Measurements from ENCODE around the gene SORBS2.

DNA sequence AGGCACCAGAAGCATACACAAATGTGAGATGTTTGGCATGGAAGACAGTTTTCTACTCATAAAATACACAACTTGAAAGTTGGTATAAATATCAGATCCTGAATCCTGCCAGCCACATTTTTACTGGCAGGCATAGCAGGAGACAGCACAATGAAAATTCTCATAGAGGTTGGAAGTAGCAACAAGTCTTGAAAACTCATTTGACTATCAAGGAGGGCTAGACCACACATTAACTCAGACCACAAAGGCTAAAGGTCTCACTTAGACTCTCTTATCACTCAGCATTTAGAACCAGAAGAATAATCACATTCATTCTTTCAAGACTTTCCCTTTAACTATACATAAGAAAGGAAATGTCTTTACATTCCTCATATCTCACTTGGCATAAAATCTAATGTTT is 56.5 kb downstream of the SORBS2 start:
- TF ChIP-seq GRHL2 (CRISPR knock-in tag; IDR thresholded peaks at IDR 0.05; ENCODE audit: insufficient replicate concordance, severe bottlenecking) (no peak), TCF7 (CRISPR knock-in tag; IDR thresholded peaks at IDR 0.05; ENCODE audit: low read depth) (no peak), IRF2 (CRISPR knock-in tag; IDR thresholded peaks at IDR 0.05; ENCODE audit: borderline replicate concordance, low read depth) (no peak), ZNF512 (CRISPR knock-in tag; IDR thresholded peaks at IDR 0.05; ENCODE audit: borderline replicate concordance) (no peak)
- TF ChIP-seq, protein P1, sequence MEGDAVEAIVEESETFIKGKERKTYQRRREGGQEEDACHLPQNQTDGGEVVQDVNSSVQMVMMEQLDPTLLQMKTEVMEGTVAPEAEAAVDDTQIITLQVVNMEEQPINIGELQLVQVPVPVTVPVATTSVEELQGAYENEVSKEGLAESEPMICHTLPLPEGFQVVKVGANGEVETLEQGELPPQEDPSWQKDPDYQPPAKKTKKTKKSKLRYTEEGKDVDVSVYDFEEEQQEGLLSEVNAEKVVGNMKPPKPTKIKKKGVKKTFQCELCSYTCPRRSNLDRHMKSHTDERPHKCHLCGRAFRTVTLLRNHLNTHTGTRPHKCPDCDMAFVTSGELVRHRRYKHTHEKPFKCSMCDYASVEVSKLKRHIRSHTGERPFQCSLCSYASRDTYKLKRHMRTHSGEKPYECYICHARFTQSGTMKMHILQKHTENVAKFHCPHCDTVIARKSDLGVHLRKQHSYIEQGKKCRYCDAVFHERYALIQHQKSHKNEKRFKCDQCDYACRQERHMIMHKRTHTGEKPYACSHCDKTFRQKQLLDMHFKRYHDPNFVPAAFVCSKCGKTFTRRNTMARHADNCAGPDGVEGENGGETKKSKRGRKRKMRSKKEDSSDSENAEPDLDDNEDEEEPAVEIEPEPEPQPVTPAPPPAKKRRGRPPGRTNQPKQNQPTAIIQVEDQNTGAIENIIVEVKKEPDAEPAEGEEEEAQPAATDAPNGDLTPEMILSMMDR (IDR thresholded peaks at IDR 0.05), result no peak

Data from WTC11 (cell line).